Hindlimb muscle (tissue), 1 donor: ENCODE data around the gene CHCHD4. TPM values are rescaled to one million over a fixed set of nuclear protein-coding genes. Genes with fewer than 3 reads are reported as not detected.

Experiments
- DNase-seq: peaks from one replicate; pipeline ENCODE4 v3.0.0-alpha.2; 2013
- polyA plus RNA-seq: library from polyadenylated mRNA; unstranded; fragments of 120-200 nt; gene quantifications from one replicate; pipeline ENCODE4 v1.2.1, GENCODE V29; 2013; ENCODE audit not compliant: insufficient read length

Gene CHCHD4
- polyA plus RNA-seq = 14.4 TPM

- DNase-seq = peak; percentile 99
Observed at GRCh38 chr3:14124615-14125192, at the start of gene CHCHD4, which contains the start of gene TMEM43. Gene CHCHD4, minus strand, starts transcription at chr3:14124870. Its CDS starts 194 bp downstream, at chr3:14124676. Gene TMEM43, plus strand, starts transcription at chr3:14125052. Its CDS starts 142 bp downstream, at chr3:14125194.

DNA sequence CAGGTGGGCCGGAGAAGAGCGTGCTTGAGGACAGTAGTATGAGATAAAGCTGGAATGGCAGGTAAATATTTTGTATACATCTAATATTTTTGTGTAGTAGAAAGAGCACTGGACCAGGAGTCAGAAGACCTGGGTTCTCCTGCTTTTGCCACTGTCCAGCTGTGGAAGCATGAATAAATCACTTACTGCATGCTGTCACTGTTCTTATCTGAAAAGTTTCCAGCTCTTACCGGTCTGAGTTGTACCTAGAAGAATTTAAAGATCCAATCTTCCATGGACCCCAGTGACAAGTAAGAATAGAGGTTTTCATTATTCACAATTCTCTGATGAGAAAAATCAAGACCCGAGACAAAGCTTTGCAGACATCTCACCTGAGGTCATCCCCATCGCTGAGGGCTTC, 47.8 kb upstream of the CHCHD4 start:
- no peak for DNase-seq

DNA sequence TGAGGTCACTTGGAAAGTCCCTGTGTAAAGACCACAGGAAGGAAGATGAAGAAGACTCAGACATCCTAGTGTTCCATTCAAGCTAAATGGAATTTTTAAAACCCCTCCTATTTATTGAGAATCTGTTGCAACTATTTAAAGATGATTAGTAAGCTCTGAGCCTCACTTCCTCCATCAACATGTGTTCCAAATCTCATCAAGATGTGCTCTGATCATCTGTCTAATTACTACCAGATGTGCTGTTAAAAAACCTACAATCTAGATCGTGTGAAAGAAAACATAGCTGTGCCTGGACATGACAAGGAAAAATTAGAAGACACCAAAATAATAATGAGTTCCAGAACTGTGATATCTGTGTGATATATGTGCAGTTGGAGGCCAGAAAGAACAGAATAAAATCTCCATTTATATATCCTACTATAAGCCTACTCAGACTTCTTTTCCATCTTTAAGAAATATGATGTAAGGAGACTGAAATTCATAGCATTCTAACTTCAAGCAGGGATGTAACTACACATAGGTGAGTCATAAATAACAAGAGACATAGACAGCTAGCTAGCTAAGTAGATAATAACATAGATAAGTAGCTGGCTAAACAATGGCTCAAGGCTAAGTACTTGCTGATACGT, 46.0 kb upstream of the CHCHD4 start:
- no peak for DNase-seq

GRCh38 chr3:14169871-14170270, 45.2 kb upstream of the CHCHD4 start:
- no peak for DNase-seq

DNA sequence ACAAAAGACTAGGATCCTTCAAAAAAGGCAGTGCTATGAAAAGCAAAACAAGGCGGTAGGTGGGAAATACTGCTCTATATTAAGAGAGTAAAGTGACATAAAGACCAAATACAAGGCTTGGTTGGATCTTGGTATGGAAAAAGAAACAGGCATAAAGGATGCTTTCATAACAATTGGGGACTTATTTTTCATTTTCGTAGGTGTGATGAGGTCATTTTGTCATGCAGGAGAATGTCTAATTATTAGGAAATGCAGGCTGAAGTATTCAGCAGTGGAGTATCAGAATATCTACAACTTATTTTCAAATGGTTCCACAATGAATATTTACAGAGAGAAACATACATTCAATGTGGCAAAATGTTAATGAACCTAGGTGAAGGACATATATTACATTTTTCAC, 44.8 kb upstream of the CHCHD4 start:
- DNase-seq = no peak

DNA sequence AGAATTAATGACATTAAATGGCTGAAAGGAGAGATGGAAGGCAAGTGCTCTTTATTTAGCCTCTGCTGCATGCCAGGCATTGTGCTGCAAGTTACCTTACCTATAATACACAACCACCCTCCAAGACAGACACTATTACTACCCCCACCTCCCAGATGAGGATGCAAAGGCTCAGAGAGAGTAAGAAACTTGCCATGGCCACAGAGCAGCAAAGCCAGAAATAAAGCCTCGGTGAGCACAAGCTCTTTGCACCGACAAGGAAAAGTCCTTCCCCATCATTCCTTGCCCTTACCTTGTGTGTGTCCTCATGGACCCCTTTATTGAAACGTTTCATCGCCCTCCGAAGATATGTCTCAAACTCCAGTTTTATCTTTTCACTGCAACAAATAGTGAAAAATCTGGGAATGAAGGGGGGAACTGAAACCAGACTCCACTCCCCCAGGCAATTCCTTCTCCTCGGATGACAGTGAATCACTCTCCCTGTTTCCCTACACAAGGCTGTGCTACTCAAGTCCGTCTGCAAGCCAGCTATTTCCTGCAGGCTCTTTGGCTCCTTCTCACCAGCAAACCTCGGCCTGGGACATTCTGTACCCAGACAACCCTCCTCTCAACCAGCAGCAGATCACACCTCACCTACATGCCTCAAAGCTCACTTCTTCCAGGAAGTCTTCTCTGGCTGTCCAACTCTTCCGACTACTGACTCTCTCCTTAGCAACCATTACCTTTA, 42.4 kb upstream of the CHCHD4 start:
- no peak for DNase-seq

DNA sequence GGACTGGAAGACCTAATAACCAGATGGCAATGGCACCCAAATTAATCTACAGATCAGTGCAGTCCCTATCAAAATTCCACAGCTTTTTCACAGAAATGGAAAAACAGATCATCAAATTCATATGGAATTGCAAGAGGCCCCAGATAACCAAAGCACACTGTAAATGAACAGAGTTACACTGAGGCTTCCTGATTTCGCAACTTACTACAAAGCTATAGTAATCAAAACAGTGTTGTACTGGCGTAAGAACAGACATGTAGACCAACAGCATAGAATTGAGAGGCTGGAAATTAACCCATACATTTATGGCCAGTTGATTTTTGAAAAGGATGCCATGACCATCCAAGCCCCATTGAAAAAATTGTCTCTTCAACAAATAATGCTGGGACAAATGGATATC, 37.5 kb upstream of the CHCHD4 start:
- no peak for DNase-seq

DNA sequence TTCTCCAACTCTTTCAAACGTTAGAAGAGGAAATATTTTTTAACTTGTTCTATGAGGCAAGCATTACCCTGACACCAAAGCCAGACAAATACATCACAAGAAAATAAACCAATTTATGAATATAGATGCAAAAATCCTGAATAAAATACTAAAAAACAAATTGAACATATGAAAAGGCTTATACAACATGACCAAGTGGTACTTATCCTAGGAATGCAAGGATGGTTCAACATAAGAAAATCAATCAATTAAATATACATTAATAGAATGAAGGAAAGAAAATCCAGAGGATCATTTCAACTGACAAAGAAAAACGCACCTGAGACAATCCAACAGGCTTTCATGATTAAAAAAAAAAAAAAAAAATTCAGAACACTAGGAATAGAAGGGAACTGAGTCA, 36.6 kb upstream of the CHCHD4 start:
- no peak for DNase-seq

GRCh38 chr3:14159426-14159825, 34.8 kb upstream of the CHCHD4 start:
- DNase-seq = no peak

GRCh38 chr3:14158370-14158769, 33.7 kb upstream of the CHCHD4 start:
- no peak for DNase-seq

DNA sequence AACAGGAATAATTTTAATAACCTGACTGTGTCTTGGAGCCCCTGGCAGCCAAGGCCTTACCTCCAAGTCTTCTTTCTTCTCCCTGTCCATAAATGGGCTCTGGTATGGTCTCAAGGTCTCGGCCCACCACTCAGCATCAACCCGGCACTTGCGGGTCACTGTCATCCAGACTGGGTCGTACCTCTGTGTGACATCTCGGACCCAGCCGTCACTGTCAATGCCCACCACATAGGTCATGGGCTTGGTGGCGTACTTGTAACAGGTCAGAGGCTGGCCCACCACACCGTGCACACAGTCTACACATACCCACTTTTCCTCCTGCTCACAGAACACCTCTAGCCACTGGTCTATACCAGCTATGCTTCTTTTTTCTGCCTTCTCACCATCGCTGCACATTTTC, 33.3 kb upstream of the CHCHD4 start:
- no peak for DNase-seq

- DNase-seq = no peak
Observed at GRCh38 chr3:14156843-14157561, 32.3 kb upstream of the CHCHD4 start.

GRCh38 chr3:14156201-14156600, 31.5 kb upstream of the CHCHD4 start:
- no peak for DNase-seq

DNA sequence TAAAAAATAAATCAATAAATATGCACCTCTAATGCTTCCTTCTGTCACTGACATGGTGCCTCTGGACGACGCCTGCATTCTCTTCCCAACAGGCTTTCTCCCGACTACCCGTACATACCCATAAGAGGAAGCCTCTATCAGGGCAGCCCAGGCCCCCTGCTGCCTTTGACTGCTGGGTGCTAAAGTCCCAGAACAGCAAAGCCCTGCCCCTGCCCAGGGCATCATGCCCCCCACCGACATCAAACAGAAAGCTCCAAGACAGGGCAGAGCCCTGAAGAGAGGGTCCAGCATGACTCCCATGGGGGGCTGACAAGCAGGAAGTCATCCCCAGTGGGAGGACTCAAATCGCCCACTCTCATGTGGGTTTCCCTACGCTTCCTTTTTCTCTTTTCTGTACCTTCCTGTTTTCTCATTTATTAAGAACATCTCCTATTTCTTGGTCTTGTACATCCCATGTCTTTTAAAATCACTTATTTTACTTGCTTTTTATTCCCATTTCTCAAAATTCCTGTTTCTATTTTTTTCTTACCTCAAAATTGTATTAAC, 30.3 kb upstream of the CHCHD4 start:
- no peak for DNase-seq

DNA sequence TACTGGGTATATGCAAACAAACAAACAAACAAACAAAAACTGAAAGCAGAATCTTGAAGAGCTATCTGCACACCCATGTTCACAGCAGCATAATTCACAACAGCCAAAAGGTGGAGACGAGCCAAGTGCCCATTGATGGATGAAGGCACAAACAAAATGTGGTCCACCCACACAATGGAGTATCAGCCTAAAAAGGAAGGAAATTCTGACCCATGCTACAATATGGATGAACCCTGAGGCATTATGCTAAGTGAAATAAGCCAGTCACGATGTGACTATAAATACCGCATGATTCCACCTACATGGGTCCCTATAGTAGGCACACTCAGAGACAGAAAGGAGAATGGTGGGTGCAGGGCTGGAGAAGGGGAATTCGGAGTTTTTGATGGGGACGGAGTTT, 29.6 kb upstream of the CHCHD4 start:
- no peak for DNase-seq

DNA sequence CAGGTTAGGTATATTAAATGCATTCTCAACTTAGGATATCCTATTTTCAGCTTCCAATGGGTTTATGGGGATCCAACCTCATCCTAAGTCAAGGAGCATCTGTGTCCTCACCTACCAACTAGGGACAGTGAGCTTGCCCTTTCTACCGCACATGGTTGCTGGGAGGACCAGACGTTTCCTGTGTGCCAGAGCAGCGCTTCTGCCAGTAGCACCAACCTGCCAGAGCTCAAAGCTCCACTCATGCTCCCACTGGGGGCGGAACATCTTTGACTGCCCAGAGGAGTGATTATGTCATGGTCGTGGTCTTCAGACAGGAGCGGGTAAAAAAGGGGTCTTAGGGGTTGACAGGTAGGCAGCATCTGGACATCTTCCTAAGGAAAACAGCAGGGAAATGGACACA, 29.0 kb upstream of the CHCHD4 start:
- no peak for DNase-seq

DNA sequence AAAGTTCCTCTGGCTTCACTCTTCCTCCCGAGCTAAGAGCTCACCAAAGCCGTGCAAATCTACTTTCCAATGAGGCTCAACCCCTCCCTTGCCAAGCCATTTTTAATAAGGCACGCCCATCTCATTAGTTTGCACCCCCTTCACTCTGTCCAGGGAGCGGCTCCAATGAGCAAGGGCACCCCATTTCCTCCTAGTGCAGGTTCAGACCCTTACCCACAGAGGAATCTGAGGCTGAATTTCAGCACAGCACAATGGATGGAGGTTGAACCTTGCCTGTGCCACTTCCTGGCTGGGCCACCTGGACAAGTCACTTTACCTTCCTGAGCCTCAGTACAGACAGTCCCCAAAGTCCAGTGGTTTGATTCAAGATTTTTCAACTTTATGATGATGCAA, 28.3 kb upstream of the CHCHD4 start:
- DNase-seq = no peak

GRCh38 chr3:14152233-14152962, 27.7 kb upstream of the CHCHD4 start:
- no peak for DNase-seq

- DNase-seq = no peak
Observed at GRCh38 chr3:14151471-14152083, 26.9 kb upstream of the CHCHD4 start.

- DNase-seq = no peak
Observed at GRCh38 chr3:14150491-14151230, 26.0 kb upstream of the CHCHD4 start.

DNA sequence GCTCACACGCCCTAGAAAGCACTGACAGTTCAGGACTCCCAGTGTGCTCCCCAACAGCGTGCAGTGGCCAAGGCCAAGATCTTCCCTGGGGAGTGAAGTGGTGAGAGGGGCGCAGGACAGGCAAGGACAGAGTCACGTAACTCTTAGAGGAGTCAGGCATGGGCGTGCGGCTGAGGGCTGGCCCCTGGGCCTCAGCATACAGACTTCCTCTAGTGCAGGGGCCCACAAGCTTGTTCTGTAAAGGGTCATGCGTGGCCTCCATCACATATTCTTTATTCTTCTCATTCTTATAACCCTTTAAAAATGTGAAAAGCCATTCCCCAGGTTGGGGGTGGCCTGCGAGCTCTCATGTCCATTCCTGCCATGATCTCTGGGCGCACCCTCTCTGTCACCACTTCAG, 25.4 kb upstream of the CHCHD4 start:
- DNase-seq = no peak
